K562 (cell line): ENCODE results near the gene THEM4. TPM values are rescaled to one million over a fixed set of nuclear protein-coding genes. Genes with fewer than 3 reads are reported as not detected.

ENCODE experiments used
- ADNP ChIP-seq: fragments of 200-800 bp; sonication (Bioruptor generic); IDR thresholded peaks from 2 replicates; pipeline ENCODE4 v1.6.1; 2016; ENCODE audit warnings: missing genetic modification characterization, missing compliant biosample characterization
- ARID1B ChIP-seq: fragments of 450-650 bp; IDR thresholded peaks from 2 replicates; pipeline ENCODE4 v1.6.1; 2016; ENCODE audit warnings: antibody characterized with exemption, mild to moderate bottlenecking, inconsistent platforms
- CBFA2T2 ChIP-seq: fragments of 450-650 bp; conservative IDR thresholded peaks from 2 replicates; pipeline ENCODE4 v1.6.1; 2017; ENCODE audit warnings: mild to moderate bottlenecking
- CEBPB ChIP-seq: fragments of 450-650 bp; IDR thresholded peaks from 2 replicates; pipeline ENCODE4 v1.6.1; 2016; ENCODE audit warnings: missing genetic modification characterization, missing compliant biosample characterization
- CHD2 ChIP-seq: IDR thresholded peaks from 2 replicates; pipeline ENCODE4 v1.6.1; 2011; ENCODE audit warnings: low read depth, low read length
- FOXM1 ChIP-seq, 2 experiments: fragments of 450-650 bp in 1 of 2; sonication (generic) in 1 of 2; formaldehyde crosslinking in 1 of 2; IDR thresholded peaks; 2 replicates each; pipeline versions ENCODE4 v1.6.1 to v1.9.0; 2017 to 2022; ENCODE audit warnings: low read depth in 2 of 2, mild to moderate bottlenecking in 2 of 2, missing genetic modification reagents in 1 of 2, moderate library complexity in 1 of 2
- MEIS2 ChIP-seq: fragments of 450-650 bp; IDR thresholded peaks from 2 replicates; pipeline ENCODE4 v1.6.1; 2014; ENCODE audit warnings: mild to moderate bottlenecking; ENCODE audit not compliant: partially characterized antibody
- NFIX ChIP-seq: fragments of 250-450 bp; sonication (Bioruptor Pico); IDR thresholded peaks from 2 replicates; pipeline ENCODE4 v1.4.0; 2020; ENCODE audit warnings: low read depth, mild to moderate bottlenecking, moderate library complexity
- NFYB ChIP-seq: IDR thresholded peaks from 2 replicates; pipeline ENCODE4 v1.6.1; 2011; ENCODE audit warnings: mild to moderate bottlenecking, moderate library complexity; ENCODE audit not compliant: insufficient read length; ENCODE audit errors: extremely low read depth
- POLR2AphosphoS5 ChIP-seq: IDR thresholded peaks from 2 replicates; pipeline ENCODE4 v1.6.1; 2011; ENCODE audit warnings: mild to moderate bottlenecking, low read depth, low read length, moderate library complexity; ENCODE audit not compliant: control insufficient read depth, insufficient read depth
- SETDB1 ChIP-seq: IDR thresholded peaks from one replicate; pipeline ENCODE4 v1.6.1; 2012; ENCODE audit warnings: low read length, control low read depth, inconsistent platforms
- SMARCA5 ChIP-seq: fragments of 450-650 bp; IDR thresholded peaks from 2 replicates; pipeline ENCODE4 v1.6.1; 2016
- ZC3H4 ChIP-seq: sonication (generic); formaldehyde crosslinking; IDR thresholded peaks from 2 replicates; pipeline ENCODE4 v1.9.0; 2021; ENCODE audit warnings: missing genetic modification reagents, borderline replicate concordance
- ZKSCAN8 ChIP-seq: fragments of 200-800 bp; sonication (Bioruptor generic); IDR thresholded peaks from 2 replicates; pipeline ENCODE4 v1.6.1; 2016; ENCODE audit warnings: missing genetic modification characterization, missing compliant biosample characterization
- ZNF165 ChIP-seq: fragments of 250-450 bp; sonication (Bioruptor Pico); IDR thresholded peaks from 2 replicates; pipeline ENCODE4 v1.4.0; 2020; ENCODE audit warnings: borderline replicate concordance
- ZNF239 ChIP-seq: fragments of 250-450 bp; sonication (Bioruptor Pico); IDR thresholded peaks from 2 replicates; pipeline ENCODE4 v1.4.0; 2020; ENCODE audit warnings: mild to moderate bottlenecking
- polyA plus RNA-seq, 8 experiments: library from polyadenylated mRNA; depleted of rRNA in 4 of 8; stranded (reverse) in 5 of 8; unstranded in 3 of 8; fragments of >200 nt; fragmentation: Nextera tagmentation in 2 of 8; fragmentation: Illumina TruSeq in 1 of 8; extraction: Ambion mirVana in 2 of 8; extraction: Trizol in 1 of 8; gene quantifications; 2 replicates each; pipeline versions ENCODE4 v1.2.1 to v1.2.3, GENCODE V29; 2011 to 2014; ENCODE audit warnings: inconsistent platforms in 1 of 8, missing spikeins in 1 of 8
- total RNA-seq, 7 experiments: library from RNA; depleted of rRNA in 6 of 7; stranded (reverse); fragments of >200 nt in 6 of 7; fragmentation: Illumina TruSeq in 2 of 7; extraction: Trizol in 2 of 7; gene quantifications; 2 replicates each; pipeline versions ENCODE4 v1.2.1 to v1.2.3, GENCODE V29; 2011 to 2021; ENCODE audit warnings: low replicate concordance in 1 of 7
- TF ChIP-seq, protein P1 (sequence below): fragments of 450-650 bp; IDR thresholded peaks from 2 replicates; pipeline ENCODE4 v1.6.1; 2016; ENCODE audit warnings: antibody characterized with exemption
- TF ChIP-seq, protein P2 (sequence below): fragments of 450-650 bp; IDR thresholded peaks from 2 replicates; pipeline ENCODE4 v1.6.1; 2017; ENCODE audit warnings: antibody characterized with exemption, mild to moderate bottlenecking
- TF ChIP-seq, protein P3 (sequence below): IDR thresholded peaks from 2 replicates; pipeline ENCODE4 v1.6.1; 2016; ENCODE audit warnings: missing genetic modification characterization, missing compliant biosample characterization
- TF ChIP-seq, protein P4 (sequence below): IDR thresholded peaks from 2 replicates; pipeline ENCODE4 v1.6.1; 2011; ENCODE audit not compliant: insufficient read length; ENCODE audit errors: extremely low read depth

Gene THEM4
- total and polyA plus RNA-seq, 9 of the 15 experiments (the other 6 are each of a cell fraction or from before 2014, with no cell fraction given) = 8.6 to 71.9 (median 35.3) TPM

DNA sequence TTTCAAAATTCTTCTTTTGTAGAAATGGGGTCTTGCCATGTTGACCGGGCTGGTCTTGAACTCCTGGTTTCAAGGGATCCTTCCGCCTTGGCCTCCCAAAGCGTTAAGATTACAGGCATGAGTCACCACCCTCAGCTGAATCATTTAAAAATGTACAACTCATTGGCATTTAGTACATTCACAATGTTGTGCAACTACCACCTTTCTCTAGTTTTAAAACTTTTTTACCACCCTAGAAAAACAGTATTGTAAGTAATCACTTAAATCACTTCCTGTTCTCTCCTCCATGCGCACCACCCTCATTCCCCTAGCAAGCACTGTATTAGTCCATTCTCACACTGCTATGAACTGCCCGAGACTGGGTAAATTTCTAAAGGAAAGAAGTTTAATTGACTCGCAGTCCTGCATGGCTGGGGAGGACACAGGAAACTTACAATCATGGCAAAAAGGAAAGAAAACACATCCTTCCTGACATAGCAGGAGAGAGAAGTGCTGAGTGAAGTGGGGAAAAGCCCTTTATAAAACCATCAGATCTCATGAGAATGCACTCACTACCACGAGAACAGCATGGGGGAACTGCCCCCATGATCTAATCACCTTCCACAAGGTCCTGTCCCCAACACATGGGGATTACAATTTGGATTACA, 41.4 kb downstream of the THEM4 start (continued):
- no peak for TF ChIP-seq ZNF165
- 0 out of 2 replicates have a peak, but pooled peaks have one; percentile 30 for TF ChIP-seq CHD2
- TF ChIP-seq ZC3H4 (CRISPR knock-in tag) = no peak
- TF ChIP-seq ZNF239 (CRISPR knock-in tag) = no peak
- 0 out of 2 replicates have a peak, but pooled peaks have one; percentile 41 for TF ChIP-seq ADNP (tag)
- peak; percentile 35; the same call in 1 of the 2 replicates for TF ChIP-seq FOXM1 (IDR thresholded peaks at IDR 0.05; ENCODE audit: low read depth)
- TF ChIP-seq FOXM1 (CRISPR knock-in tag; IDR thresholded peaks at IDR 0.05; ENCODE audit: low read depth) = no peak
- no peak for TF ChIP-seq NFIX (CRISPR knock-in tag)
- no peak for TF ChIP-seq SMARCA5
- TF ChIP-seq, protein P1, sequence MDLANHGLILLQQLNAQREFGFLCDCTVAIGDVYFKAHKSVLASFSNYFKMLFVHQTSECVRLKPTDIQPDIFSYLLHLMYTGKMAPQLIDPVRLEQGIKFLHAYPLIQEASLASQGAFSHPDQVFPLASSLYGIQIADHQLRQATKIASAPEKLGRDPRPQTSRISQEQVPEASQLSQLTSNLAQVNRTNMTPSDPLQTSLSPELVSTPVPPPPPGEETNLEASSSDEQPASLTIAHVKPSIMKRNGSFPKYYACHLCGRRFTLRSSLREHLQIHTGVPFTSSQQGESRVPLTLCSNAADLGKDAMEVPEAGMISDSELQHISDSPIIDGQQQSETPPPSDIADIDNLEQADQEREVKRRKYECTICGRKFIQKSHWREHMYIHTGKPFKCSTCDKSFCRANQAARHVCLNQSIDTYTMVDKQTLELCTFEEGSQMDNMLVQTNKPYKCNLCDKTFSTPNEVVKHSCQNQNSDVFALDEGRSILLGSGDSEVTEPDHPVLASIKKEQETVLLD = no peak
- TF ChIP-seq, protein P2, sequence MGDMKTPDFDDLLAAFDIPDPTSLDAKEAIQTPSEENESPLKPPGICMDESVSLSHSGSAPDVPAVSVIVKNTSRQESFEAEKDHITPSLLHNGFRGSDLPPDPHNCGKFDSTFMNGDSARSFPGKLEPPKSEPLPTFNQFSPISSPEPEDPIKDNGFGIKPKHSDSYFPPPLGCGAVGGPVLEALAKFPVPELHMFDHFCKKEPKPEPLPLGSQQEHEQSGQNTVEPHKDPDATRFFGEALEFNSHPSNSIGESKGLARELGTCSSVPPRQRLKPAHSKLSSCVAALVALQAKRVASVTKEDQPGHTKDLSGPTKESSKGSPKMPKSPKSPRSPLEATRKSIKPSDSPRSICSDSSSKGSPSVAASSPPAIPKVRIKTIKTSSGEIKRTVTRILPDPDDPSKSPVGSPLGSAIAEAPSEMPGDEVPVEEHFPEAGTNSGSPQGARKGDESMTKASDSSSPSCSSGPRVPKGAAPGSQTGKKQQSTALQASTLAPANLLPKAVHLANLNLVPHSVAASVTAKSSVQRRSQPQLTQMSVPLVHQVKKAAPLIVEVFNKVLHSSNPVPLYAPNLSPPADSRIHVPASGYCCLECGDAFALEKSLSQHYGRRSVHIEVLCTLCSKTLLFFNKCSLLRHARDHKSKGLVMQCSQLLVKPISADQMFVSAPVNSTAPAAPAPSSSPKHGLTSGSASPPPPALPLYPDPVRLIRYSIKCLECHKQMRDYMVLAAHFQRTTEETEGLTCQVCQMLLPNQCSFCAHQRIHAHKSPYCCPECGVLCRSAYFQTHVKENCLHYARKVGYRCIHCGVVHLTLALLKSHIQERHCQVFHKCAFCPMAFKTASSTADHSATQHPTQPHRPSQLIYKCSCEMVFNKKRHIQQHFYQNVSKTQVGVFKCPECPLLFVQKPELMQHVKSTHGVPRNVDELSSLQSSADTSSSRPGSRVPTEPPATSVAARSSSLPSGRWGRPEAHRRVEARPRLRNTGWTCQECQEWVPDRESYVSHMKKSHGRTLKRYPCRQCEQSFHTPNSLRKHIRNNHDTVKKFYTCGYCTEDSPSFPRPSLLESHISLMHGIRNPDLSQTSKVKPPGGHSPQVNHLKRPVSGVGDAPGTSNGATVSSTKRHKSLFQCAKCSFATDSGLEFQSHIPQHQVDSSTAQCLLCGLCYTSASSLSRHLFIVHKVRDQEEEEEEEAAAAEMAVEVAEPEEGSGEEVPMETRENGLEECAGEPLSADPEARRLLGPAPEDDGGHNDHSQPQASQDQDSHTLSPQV = no peak
- TF ChIP-seq NFYB = no peak
- TF ChIP-seq CEBPB (tag) = peak; percentile 72
- TF ChIP-seq, protein P3, sequence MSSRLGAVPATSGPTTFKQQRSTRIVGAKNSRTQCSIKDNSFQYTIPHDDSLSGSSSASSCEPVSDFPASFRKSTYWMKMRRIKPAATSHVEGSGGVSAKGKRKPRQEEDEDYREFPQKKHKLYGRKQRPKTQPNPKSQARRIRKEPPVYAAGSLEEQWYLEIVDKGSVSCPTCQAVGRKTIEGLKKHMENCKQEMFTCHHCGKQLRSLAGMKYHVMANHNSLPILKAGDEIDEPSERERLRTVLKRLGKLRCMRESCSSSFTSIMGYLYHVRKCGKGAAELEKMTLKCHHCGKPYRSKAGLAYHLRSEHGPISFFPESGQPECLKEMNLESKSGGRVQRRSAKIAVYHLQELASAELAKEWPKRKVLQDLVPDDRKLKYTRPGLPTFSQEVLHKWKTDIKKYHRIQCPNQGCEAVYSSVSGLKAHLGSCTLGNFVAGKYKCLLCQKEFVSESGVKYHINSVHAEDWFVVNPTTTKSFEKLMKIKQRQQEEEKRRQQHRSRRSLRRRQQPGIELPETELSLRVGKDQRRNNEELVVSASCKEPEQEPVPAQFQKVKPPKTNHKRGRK (tag) = 0 out of 2 replicates have a peak, but pooled peaks have one; percentile 4
- TF ChIP-seq POLR2AphosphoS5 = no peak
- TF ChIP-seq SETDB1 = no peak
- no peak for TF ChIP-seq CBFA2T2
- TF ChIP-seq, protein P4, sequence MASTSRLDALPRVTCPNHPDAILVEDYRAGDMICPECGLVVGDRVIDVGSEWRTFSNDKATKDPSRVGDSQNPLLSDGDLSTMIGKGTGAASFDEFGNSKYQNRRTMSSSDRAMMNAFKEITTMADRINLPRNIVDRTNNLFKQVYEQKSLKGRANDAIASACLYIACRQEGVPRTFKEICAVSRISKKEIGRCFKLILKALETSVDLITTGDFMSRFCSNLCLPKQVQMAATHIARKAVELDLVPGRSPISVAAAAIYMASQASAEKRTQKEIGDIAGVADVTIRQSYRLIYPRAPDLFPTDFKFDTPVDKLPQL = no peak
- no peak for TF ChIP-seq ZKSCAN8 (CRISPR knock-in tag)
- TF ChIP-seq MEIS2 = peak; percentile 6
- 0 out of 2 replicates have a peak, but pooled peaks have one; percentile 9 for TF ChIP-seq ARID1B
